GM18907 (cell line): ENCODE measurements around the gene ZNF865.

Experiments used
- ATAC-seq: cut with Tn5 transposase; IDR thresholded peaks from one replicate; pipeline ENCODE4 v1.9.1; 2021; ENCODE audit warnings: mild to moderate bottlenecking, moderate library complexity; ENCODE audit not compliant: unreplicated experiment

ZNF865 gene

GRCh38 chr19:55603581-55604292 lies 1.7 kb upstream of the ZNF865 start:
- ATAC-seq = no peak

- peak; percentile 72 for ATAC-seq
These were observed 225 bp upstream of the ZNF865 start for GRCh38 chr19:55605207-55605636.

- no peak for ATAC-seq
These were observed 982 bp downstream of the ZNF865 start for GRCh38 chr19:55606471-55606787.

- no peak for ATAC-seq
These were observed 1.4 kb downstream of the ZNF865 start for GRCh38 chr19:55606817-55607216.

GRCh38 chr19:55609326-55609725 lies 3.9 kb downstream of the ZNF865 start:
- ATAC-seq = no peak

GRCh38 chr19:55611300-55611982 lies 6.0 kb downstream of the ZNF865 start:
- ATAC-seq = no peak

- no peak for ATAC-seq
These were observed 6.7 kb downstream of the ZNF865 start for GRCh38 chr19:55611983-55612645.

GRCh38 chr19:55613396-55613795 lies 7.9 kb downstream of the ZNF865 start:
- ATAC-seq = no peak

- ATAC-seq = no peak
These were observed 8.7 kb downstream of the ZNF865 start for GRCh38 chr19:55613930-55614710.

- no peak for ATAC-seq
These were observed 9.5 kb downstream of the ZNF865 start for GRCh38 chr19:55614711-55615542.

- no peak for ATAC-seq
These were observed 10.3 kb downstream of the ZNF865 start for GRCh38 chr19:55615543-55616394.

- no peak for ATAC-seq
These were observed 11.0 kb downstream of the ZNF865 start for GRCh38 chr19:55616395-55616875.

- no peak for ATAC-seq
These were observed 12.0 kb downstream of the ZNF865 start for GRCh38 chr19:55617426-55617825.

- ATAC-seq = no peak
These were observed 13.0 kb downstream of the ZNF865 start for GRCh38 chr19:55618426-55618825.

- ATAC-seq = no peak
These were observed 13.8 kb downstream of the ZNF865 start for GRCh38 chr19:55619286-55619685.

- ATAC-seq = no peak
These were observed 15.2 kb downstream of the ZNF865 start for GRCh38 chr19:55620410-55621204.

- ATAC-seq = no peak
These were observed 15.8 kb downstream of the ZNF865 start for GRCh38 chr19:55621205-55621672.

GRCh38 chr19:55621673-55622231 lies 16.3 kb downstream of the ZNF865 start:
- no peak for ATAC-seq
